ENCODE results near the gene UBE2F.

DNA sequence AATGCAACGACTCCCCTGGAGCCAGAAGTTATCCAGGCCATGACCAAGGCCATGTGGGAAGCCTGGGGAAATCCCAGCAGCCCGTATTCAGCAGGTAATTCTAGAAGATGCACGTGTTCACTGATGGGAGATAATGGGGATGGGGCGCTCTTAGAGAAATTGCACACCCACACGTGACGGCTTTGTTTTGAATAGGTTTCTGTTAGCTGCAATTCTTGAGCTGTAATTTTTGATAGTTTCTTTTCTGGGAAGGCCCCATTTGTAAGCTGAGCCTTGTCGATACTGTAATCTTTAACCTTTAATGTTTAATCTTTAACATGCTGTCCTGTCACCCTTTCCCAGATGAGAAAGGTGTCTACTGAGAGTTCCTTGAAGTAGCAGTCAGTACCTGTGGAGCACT, 97.6 kb downstream of the UBE2F start:
- TF ChIP-seq CTCF (IDR thresholded peaks at IDR 0.05) (no peak), POLR2AphosphoS5 (IDR thresholded peaks at IDR 0.05) (no peak)
